Effector CD8-positive, alpha-beta T cell (primary cell): ENCODE results near the gene NKX2-1.
"Not testable (repeated sequence)": the region's sequence is repeated elsewhere in the genome, so short reads cannot be mapped to it uniquely, and the experiment has no call there.

Experiments used
- DNase-seq: peaks from one replicate; lab custom pipeline; 2025; lab: John Stamatoyannopoulos, UW
- total RNA-seq, 4 experiments: gene quantifications; one replicate each; lab custom pipeline; 2026; lab: John Stamatoyannopoulos, UW

Gene NKX2-1
- total RNA-seq, result 0 reads per million in 4 experiments

DNA sequence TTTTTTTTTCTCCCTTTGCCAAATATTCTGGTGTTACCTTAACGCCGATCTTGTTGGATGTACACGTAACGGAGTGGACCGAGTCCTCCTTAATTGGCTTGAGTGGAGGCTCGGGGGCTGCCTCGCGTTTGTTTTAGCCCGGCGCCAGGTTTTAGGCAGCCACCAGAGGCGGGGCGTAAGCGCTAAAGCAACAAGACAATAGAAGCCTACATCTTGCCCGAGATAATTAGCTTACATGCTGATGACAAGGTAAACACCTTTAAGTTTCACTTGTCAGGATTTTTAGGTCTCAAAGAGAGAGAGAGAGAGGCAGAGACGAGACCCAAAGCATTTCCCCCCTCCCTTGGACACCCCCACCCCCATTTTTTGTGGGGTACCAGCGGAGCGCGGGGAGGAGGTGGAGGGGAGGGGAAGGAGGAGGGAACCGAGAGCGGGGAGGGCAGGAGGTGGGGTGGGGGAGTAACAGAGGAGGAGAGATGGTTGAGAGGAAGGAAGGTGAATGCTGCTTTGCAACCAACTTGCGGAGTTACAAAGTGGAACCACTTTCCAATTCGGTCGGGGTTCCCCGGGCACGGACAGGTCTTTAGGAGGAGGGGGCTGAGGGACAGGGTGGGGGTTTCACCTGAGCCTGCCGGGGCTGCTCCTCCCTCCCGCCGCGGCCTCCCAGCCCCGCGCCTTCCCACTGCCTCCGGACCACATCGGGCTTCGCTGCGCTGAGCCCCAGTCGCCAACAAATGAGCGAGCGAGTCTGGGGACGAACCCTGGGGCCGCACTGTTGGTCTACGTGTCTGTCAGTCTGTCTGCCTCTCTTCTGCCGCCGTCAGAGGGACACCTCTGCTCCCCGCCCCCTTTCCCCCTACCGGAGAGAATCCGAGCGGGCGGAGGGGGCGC, at the start of gene NKX2-1:
Gene NKX2-1, minus strand, starts transcription at position 802 of the 891 bp plus-strand sequence. Its CDS starts 103 bp downstream, at position 699.
- no peak for DNase-seq

GRCh38 chr14:36556811-36557433, 36.9 kb upstream of the NKX2-1 start:
- no peak for DNase-seq

GRCh38 chr14:36555998-36556743, 36.1 kb upstream of the NKX2-1 start:
- DNase-seq, result no peak

DNA sequence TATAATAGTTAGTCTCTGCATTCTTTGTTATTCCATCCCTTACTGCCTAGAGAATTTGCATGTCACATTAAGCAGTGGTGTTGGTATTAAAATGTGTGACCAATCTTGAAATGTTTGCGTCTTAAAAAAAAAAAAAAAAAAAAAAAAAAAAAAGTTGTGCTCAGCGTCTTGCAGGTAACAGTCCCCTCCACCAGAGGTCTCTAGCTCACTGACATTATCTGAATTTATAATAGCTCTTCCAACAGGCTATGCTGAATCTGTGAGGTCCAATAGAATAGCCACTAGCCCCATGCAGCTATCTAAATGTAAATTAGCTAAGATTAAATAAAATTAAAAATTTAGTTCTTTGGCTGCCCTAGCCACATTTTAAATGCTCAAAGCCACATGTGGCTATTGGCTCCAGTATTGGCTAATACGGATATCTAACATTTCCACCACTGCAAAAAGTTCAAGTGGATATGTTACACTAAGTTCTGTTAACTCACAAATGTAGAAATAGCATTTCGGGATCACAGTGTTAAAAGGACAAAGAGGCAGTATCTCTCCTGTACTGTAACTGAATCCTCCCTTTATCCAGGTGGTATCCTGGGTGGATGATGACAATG, 33.7 kb upstream of the NKX2-1 start:
- no peak for DNase-seq

DNA sequence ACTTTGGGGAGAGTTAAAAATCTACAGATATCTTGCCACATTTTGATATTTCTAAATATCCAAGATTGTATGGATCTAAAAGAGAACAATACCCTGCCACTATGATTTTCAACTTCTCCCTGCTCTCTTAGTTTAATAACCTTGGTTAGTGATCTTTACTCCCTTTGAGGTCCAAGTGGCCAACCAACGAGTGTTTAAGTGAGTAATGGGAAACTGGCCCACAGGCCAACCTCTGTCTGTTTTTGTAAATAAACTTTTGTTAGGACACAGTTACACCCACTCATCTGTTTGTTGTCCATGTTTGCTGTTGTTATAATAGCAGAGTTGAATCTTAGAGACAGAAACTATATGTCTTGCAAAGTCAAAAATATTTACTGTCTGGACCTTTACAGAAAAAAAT, 30.9 kb upstream of the NKX2-1 start:
- no peak for DNase-seq

DNA sequence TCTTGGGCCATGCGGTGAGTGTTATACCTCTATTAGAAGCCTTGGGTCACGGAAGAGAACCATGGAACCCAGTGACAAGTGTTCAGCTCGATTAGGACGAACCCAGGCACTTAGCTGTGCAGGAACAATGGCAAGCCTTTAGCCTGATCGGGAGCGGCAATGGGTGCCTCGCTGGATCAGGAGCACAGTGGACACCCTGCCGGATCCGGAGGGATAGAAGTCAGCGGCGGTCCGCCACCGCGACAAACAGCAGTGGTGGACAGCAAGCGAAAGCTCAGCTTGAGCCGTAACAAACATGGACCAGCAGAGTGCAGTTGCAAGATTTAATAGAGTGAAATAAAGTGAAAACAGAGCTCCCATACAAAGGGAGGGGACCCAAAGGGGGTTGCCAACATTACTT, 24.2 kb upstream of the NKX2-1 start:
- DNase-seq, result not testable (repeated sequence)

DNA sequence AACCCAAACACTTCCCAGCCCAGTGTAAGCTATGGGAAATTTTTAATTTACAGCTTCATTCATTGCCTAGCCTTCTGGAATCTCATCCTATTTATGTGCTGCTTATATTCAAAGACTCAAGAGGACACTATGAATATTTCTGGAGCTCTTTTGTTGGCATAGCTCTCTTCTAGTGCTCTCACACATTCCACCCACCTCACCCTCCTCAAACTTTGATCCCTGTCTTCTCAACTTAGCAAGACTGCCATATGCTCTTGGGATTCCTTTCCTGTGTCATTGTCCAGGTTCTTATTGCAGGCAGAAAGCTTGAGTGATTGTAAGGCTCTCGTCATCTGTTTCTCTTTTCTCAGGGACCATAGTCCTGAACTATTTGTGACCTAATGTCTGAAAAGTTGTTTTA, 18.0 kb upstream of the NKX2-1 start:
- DNase-seq, result no peak

- DNase-seq, result no peak
Observed at GRCh38 chr14:36529062-36529461, 9.0 kb upstream of the NKX2-1 start.

GRCh38 chr14:36525746-36526099, 5.7 kb upstream of the NKX2-1 start:
- DNase-seq, result no peak

DNA sequence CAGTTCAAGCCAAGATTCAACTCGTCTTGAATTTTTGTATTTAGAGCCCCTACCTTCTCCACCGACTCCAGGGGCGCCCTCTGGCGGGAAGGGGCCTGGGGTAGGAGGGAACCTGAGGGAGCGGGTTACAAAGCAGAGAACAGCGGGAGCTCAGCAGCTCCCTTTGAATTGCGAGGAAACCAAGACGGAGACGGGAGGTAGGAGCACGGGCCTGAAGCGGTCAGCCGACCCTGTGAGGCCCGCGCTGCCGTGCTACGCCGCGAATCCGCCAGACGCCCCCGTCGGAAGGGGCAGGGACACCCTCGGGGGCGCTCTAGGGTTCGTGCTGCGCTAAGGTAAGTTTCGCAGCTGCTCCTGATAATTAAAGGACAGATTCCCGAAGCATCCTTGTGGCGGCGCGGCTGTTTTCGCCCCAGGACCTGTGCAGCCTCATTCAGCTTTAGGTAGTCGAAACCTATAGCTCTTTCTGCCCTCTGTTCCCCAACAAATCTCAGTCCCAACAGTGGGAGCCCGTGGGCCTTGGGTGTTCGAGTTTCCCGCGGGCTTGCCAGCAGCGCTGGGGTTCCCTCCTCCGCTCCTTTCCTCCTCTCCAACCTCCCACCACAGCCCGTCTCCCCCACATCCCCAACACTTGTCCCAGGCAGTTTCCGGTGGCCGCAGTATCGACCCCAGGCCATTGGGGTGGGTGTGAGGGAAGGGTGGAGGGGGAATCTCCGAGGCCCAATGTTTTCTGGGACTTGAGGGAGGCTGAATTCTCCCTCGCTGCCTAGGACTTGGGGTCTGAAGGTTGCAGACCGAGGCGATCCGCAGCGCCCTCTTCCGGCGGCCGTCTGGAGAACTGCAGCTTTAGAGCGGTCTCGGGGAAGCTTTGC, 5.1 kb upstream of the NKX2-1 start:
- no peak for DNase-seq

- no peak for DNase-seq
Observed at GRCh38 chr14:36524220-36524837, 4.3 kb upstream of the NKX2-1 start.

- no peak for DNase-seq
Observed at GRCh38 chr14:36522972-36523715, 3.1 kb upstream of the NKX2-1 start.

- DNase-seq, result no peak
Observed at GRCh38 chr14:36522347-36522971, 2.4 kb upstream of the NKX2-1 start.

GRCh38 chr14:36521598-36522345, 1.7 kb upstream of the NKX2-1 start:
- DNase-seq, result no peak

DNA sequence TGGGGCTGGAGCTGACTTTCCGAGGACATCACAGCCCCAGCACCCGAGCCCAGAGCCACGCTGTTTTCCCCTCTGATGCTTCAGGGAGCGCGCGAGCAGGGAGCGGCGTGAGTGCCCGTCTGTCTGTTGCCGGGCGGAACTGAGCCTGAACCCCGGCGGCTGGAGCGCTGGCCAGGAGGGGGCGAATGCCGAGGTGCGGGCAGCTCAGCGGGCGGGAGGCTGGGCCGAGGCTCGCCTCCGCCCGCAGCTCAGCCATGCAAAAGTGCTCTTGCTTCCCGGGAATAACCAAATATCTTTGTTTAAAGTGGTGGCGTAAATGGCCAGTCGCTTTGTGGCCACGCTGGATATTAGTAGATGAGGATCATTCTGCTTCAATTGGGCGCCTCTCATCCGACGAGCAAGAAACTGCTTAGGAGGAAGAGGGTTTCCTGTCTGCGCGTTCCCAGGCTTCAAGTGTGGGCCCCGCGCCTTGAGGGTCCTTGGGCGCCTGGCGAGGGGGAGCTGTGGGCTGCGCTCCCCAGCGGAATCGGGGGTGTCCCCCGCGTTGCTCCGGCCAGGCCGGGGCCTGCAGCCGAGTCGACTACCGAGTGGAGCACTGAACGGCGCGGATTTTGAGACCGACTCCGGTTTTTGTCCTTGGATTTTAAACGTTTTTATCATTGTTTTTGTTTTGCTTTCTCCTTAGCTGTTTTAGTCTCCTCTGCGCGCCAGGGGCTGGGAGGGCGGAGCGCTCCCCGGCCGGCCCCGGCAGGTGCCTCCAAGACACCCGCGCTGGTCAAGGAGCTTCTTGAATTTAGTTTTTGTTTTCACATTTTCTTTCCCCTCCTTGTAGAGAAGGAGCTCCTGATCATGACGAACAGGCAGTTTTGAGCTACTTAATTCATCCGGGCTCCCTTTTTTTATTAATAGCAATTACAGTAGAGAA, 831 bp upstream of the NKX2-1 start:
- DNase-seq, result no peak

- DNase-seq, result no peak
Observed at GRCh38 chr14:36518586-36519430, 1.2 kb downstream of the NKX2-1 start.
